ENCODE data around the gene TRMT1. TPM values are rescaled to one million over a fixed set of nuclear protein-coding genes. Genes with fewer than 3 reads are reported as not detected.

The TRMT1 gene
- total RNA-seq, 1 donor from 2014 or later = 54.2 TPM

DNA sequence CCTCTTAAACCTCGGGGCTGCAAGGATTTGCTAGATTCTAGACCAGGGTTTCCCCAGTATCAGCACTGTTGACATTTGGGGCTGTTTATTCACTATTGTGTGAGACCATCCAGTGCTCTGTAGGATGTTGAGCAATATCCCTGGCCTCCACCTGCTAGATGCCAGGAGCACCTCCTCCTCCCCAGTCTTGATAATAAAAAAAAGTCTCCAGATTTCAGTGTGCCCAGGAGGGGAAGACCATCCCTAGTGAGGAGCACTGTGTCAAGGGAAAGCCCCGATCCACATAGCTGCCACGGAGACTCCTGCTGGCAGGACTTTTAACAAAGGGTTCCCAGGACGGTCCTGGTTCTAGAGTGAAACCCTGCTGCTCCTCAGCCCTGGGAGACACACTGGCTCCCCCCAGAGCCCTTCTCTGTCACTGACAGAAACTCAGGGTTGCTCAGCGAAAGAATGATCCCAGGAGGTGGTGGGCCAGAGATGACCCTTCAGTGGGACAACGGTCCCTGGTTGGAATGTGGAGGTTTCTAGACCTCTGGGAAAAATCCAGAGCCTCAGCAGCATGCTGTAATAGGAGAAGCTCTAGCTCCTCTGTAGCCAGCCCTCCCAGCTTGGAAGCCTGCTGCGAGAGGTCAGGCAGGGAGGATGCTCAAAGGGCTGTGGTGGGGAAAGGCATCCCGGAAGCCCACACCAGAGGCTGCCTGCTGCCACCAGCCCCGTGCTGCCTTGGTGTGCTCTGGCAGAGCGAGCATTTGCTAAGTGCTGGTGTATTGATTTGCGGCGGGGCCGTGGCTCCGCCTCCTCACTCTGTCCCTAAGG, 34.1 kb downstream of the TRMT1 start:
- Mint-ChIP-seq H3K4me3 (ENCODE audit: unreplicated experiment) (no peak overlapping the region), H3K27ac (ENCODE audit: unreplicated experiment) (no peak overlapping the region), H3K27me3 (ENCODE audit: unreplicated experiment) (peaks cover 10% of the 10 kb centered on the region), H3K4me1 (ENCODE audit: unreplicated experiment) (peaks cover 14% of the 10 kb centered on the region), H3K36me3 (ENCODE audit: low read depth, unreplicated experiment) (peaks cover 13% of the 10 kb centered on the region), H3K9me3 (ENCODE audit: unreplicated experiment) (no peaks in the 10 kb centered on the region)
- peak; percentile 57 for DNase-seq (ENCODE audit: low spot score)
- TF ChIP-seq, protein P1, sequence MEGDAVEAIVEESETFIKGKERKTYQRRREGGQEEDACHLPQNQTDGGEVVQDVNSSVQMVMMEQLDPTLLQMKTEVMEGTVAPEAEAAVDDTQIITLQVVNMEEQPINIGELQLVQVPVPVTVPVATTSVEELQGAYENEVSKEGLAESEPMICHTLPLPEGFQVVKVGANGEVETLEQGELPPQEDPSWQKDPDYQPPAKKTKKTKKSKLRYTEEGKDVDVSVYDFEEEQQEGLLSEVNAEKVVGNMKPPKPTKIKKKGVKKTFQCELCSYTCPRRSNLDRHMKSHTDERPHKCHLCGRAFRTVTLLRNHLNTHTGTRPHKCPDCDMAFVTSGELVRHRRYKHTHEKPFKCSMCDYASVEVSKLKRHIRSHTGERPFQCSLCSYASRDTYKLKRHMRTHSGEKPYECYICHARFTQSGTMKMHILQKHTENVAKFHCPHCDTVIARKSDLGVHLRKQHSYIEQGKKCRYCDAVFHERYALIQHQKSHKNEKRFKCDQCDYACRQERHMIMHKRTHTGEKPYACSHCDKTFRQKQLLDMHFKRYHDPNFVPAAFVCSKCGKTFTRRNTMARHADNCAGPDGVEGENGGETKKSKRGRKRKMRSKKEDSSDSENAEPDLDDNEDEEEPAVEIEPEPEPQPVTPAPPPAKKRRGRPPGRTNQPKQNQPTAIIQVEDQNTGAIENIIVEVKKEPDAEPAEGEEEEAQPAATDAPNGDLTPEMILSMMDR (IDR thresholded peaks at IDR 0.05; ENCODE audit: unreplicated experiment) = no peak

- H3K9me3 Mint-ChIP-seq (ENCODE audit: unreplicated experiment) = no peaks in the 10 kb centered on the region
- no peak overlapping the region for H3K4me3 Mint-ChIP-seq (ENCODE audit: unreplicated experiment)
- peaks cover 6% of the 10 kb centered on the region for H3K27me3 Mint-ChIP-seq (ENCODE audit: unreplicated experiment)
- H3K36me3 Mint-ChIP-seq (ENCODE audit: low read depth, unreplicated experiment) = peaks cover 11% of the 10 kb centered on the region
- DNase-seq (ENCODE audit: low spot score) = no peak
- peaks cover 6% of the 10 kb centered on the region for H3K4me1 Mint-ChIP-seq (ENCODE audit: unreplicated experiment)
- no peak overlapping the region for H3K27ac Mint-ChIP-seq (ENCODE audit: unreplicated experiment)
- TF ChIP-seq, protein P1 (IDR thresholded peaks at IDR 0.05; ENCODE audit: unreplicated experiment) = no peak
Measured at GRCh38 chr19:13079542-13079986, 37.0 kb downstream of the TRMT1 start.

DNA sequence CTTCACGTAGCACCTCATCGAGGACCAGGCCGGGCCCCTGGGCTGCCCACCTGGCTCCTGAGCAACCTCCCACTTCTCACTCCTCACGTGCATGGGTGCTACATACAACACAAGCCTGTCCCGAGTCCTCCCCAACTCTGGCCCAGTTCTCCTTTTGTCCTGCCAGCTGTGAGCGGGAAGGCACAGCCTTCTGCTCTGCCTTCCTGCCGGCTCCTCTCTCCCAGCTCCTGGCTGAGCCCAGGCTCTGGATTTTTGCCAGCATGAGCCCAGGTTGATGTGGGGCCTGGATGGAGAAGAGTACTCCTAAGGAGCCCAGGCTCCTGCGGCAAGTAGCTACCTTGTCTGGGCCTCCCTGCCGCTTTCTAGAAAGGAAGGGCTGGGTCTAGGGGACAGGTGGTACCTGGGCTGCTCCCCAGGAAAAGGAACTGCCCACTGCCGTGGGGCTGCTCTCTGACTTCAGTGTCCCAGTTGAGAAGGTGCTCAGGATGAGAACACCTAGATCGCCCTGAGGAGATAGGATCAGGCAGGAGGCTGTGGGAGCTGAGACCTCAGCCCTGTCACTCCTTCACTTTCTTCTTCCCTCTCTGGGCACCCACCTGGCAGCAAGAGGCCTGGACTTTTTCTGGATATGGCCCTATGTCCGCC, 37.5 kb downstream of the TRMT1 start:
- no peak overlapping the region for H3K27ac Mint-ChIP-seq (ENCODE audit: unreplicated experiment)
- no peak for DNase-seq (ENCODE audit: low spot score)
- TF ChIP-seq, protein P1 (IDR thresholded peaks at IDR 0.05; ENCODE audit: unreplicated experiment) = no peak
- H3K9me3 Mint-ChIP-seq (ENCODE audit: unreplicated experiment) = no peaks in the 10 kb centered on the region
- H3K27me3 Mint-ChIP-seq (ENCODE audit: unreplicated experiment) = peaks cover 7% of the 10 kb centered on the region
- peaks cover 8% of the 10 kb centered on the region for H3K36me3 Mint-ChIP-seq (ENCODE audit: low read depth, unreplicated experiment)
- H3K4me1 Mint-ChIP-seq (ENCODE audit: unreplicated experiment) = peaks cover 6% of the 10 kb centered on the region
- no peak overlapping the region for H3K4me3 Mint-ChIP-seq (ENCODE audit: unreplicated experiment)

GRCh38 chr19:13078381-13078780, 38.2 kb downstream of the TRMT1 start:
- Mint-ChIP-seq H3K9me3 (ENCODE audit: unreplicated experiment) (no peaks in the 10 kb centered on the region), H3K36me3 (ENCODE audit: low read depth, unreplicated experiment) (peaks cover 8% of the 10 kb centered on the region), H3K4me1 (ENCODE audit: unreplicated experiment) (peaks cover 6% of the 10 kb centered on the region), H3K27ac (ENCODE audit: unreplicated experiment) (no peak overlapping the region), H3K27me3 (ENCODE audit: unreplicated experiment) (peaks cover 7% of the 10 kb centered on the region), H3K4me3 (ENCODE audit: unreplicated experiment) (no peak overlapping the region)
- TF ChIP-seq, protein P1 (IDR thresholded peaks at IDR 0.05; ENCODE audit: unreplicated experiment) = no peak
- DNase-seq (ENCODE audit: low spot score) = no peak

DNA sequence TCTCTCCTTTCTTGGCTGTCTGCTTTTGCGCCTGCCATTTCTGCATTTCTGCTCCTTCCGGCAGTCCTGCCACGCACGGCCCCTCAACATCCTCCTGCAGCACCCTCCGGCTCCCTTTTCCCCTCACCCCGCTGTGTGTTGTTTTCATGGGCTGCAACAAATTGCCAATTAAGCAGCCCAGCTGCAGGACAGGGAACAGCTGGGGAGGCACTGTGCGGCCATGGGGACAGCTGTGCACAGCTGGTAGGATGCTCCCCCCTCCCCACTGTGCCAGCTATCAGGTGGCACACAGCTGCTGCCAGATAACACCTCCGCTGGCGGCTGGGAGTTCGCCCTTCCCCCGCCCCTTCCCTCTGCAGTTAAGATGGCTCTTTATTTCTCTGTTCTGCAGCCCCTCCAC, 39.3 kb downstream of the TRMT1 start:
- peaks cover 6% of the 10 kb centered on the region for H3K27me3 Mint-ChIP-seq (ENCODE audit: unreplicated experiment)

More for the DNA sequence above, 39.3 kb downstream of the TRMT1 start:
- H3K9me3 Mint-ChIP-seq (ENCODE audit: unreplicated experiment) = no peaks in the 10 kb centered on the region
- TF ChIP-seq, protein P1 (IDR thresholded peaks at IDR 0.05; ENCODE audit: unreplicated experiment) = no peak
- H3K4me3 Mint-ChIP-seq (ENCODE audit: unreplicated experiment) = no peak overlapping the region
- H3K4me1 Mint-ChIP-seq (ENCODE audit: unreplicated experiment) = peaks cover 5% of the 10 kb centered on the region
- H3K36me3 Mint-ChIP-seq (ENCODE audit: low read depth, unreplicated experiment) = peaks cover 8% of the 10 kb centered on the region
- peak overlapping the region; percentile 30 for H3K27ac Mint-ChIP-seq (ENCODE audit: unreplicated experiment)
- DNase-seq (ENCODE audit: low spot score) = no peak

All from endothelial cell (in vitro differentiated cells).